Astrocyte of the cerebellum (primary cell): ENCODE results near the gene STAT6.
A peak's percentile ranks its signal among the peaks of the same experiment; 100 is the strongest.

Source experiments
- DNase-seq: peaks from one replicate; pipeline ENCODE4 v3.0.0-alpha.2; 2011; ENCODE audit warnings: low read depth
- H3K4me3 ChIP-seq: 2 replicates; pipeline ENCODE4 v1.5.1; 2011; ENCODE audit warnings: mild to moderate bottlenecking, low read depth, low read length, moderate library complexity
- CTCF ChIP-seq: IDR thresholded peaks from 2 replicates; pipeline ENCODE4 v1.5.1; 2012; ENCODE audit warnings: low read length, low read depth, moderate library complexity, mild to moderate bottlenecking; ENCODE audit errors: missing control alignments
- in situ Hi-C: cut with HindIII; loops from 2 replicates; pipeline ENCODE4 v1.10.0; 2017; ENCODE audit warnings: low sequenced_read_pairs

STAT6 gene

GRCh38 chr12:57087691-57088353, 23.3 kb downstream of the STAT6 start:
- TF ChIP-seq CTCF: no peak
- in situ Hi-C loops: no loop called here
- peak overlapping the region; percentile 69 for H3K4me3 ChIP-seq
- peak; percentile 54 for DNase-seq

- no peak for DNase-seq
- peak overlapping the region; percentile 69 for H3K4me3 ChIP-seq
- in situ Hi-C loops: no loop called here
- TF ChIP-seq CTCF: no peak
These were observed 24.0 kb downstream of the STAT6 start for GRCh38 chr12:57087010-57087690.

- peak; percentile 51 for TF ChIP-seq CTCF
- H3K4me3 ChIP-seq: peak overlapping the region; percentile 69
- in situ Hi-C loops: no loop called here
- DNase-seq: no peak
These were observed 24.6 kb downstream of the STAT6 start for GRCh38 chr12:57086493-57087009.

GRCh38 chr12:57085999-57086492, 25.1 kb downstream of the STAT6 start:
- DNase-seq: no peak
- no peak for TF ChIP-seq CTCF
- in situ Hi-C loops: no loop called here
- H3K4me3 ChIP-seq: peak overlapping the region; percentile 69

GRCh38 chr12:57080855-57081254, 30.3 kb downstream of the STAT6 start:
- TF ChIP-seq CTCF: no peak
- no peak overlapping the region for H3K4me3 ChIP-seq
- in situ Hi-C loops: no loop called here
- no peak for DNase-seq

GRCh38 chr12:57079821-57080220, 31.3 kb downstream of the STAT6 start:
- in situ Hi-C loops: loop anchor here (10.0 kb wide), 1 partner anchor 95 kb away; no protein-coding TSS in a partner anchor
- H3K4me3 ChIP-seq: no peak overlapping the region
- no peak for DNase-seq
- TF ChIP-seq CTCF: no peak
